Measurements from ENCODE around the gene IL4I1.

DNA sequence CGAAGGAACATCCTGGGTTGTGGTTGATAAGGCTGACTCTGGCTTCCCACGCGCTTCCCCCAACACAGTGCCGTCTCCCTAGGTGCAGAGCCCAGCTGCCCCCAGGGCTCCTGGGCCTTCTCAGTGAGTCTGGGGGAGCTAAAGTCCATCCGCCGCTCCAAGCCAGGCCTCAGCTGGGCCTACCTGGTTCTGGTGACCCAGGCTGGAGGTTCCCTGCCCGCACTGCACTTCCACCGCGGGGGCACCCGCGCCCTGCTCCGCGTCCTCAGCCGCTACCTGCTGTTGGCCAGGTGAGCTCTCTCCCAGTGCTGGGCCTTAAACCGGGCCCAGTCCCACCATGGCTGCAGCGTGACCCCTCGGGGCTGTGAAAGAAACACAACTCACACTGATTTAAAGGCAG lies 15.5 kb downstream of the IL4I1 start:
- TF ChIP-seq ELF1 (IDR thresholded peaks at IDR 0.05; ENCODE audit: borderline replicate concordance, low read depth) (no peak), POLR2A (IDR thresholded peaks at IDR 0.05; ENCODE audit: borderline replicate concordance, extremely low read depth, insufficient read depth, insufficient read length) (no peak), TCF7L2 (IDR thresholded peaks at IDR 0.05; ENCODE audit: borderline replicate concordance, extremely low read depth, insufficient read depth, insufficient read length) (no peak), EZH2 (IDR thresholded peaks at IDR 0.05) (no peak), SP1 (IDR thresholded peaks at IDR 0.05; ENCODE audit: low read depth) (no peak), POLR2AphosphoS5 (IDR thresholded peaks at IDR 0.05; ENCODE audit: low read depth, low read length) (no peak), ZNF274 (IDR thresholded peaks at IDR 0.05; ENCODE audit: low read depth, low read length) (no peak), EZH2phosphoT487 (IDR thresholded peaks at IDR 0.05; ENCODE audit: borderline replicate concordance) (no peak), SRF (IDR thresholded peaks at IDR 0.05; ENCODE audit: low read depth) (no peak), RAD21 (IDR thresholded peaks at IDR 0.05; ENCODE audit: low read depth) (no peak)
- TF ChIP-seq, protein P1, sequence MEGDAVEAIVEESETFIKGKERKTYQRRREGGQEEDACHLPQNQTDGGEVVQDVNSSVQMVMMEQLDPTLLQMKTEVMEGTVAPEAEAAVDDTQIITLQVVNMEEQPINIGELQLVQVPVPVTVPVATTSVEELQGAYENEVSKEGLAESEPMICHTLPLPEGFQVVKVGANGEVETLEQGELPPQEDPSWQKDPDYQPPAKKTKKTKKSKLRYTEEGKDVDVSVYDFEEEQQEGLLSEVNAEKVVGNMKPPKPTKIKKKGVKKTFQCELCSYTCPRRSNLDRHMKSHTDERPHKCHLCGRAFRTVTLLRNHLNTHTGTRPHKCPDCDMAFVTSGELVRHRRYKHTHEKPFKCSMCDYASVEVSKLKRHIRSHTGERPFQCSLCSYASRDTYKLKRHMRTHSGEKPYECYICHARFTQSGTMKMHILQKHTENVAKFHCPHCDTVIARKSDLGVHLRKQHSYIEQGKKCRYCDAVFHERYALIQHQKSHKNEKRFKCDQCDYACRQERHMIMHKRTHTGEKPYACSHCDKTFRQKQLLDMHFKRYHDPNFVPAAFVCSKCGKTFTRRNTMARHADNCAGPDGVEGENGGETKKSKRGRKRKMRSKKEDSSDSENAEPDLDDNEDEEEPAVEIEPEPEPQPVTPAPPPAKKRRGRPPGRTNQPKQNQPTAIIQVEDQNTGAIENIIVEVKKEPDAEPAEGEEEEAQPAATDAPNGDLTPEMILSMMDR (IDR thresholded peaks at IDR 0.05 in 2 of 3, conservative IDR thresholded peaks at IDR 0.05 in 1 of 3; ENCODE audit: borderline replicate concordance in 1 of 3, insufficient read depth in 1 of 3, low read depth in 2 of 3, low read length in 2 of 3): no peak
